ENCODE results near the gene CRIM1.

CRIM1 gene

GRCh38 chr2:36425608-36426355 lies 70.2 kb downstream of the CRIM1 start:
- no peak for DNase-seq (ENCODE audit: low read depth)

- no peak for DNase-seq (ENCODE audit: low read depth)
Observed at GRCh38 chr2:36427790-36428243, 72.2 kb downstream of the CRIM1 start.

GRCh38 chr2:36430549-36430948 lies 75.0 kb downstream of the CRIM1 start:
- DNase-seq (ENCODE audit: low read depth) = no peak

- DNase-seq (ENCODE audit: low read depth) = no peak
Observed at GRCh38 chr2:36432479-36432878, 76.9 kb downstream of the CRIM1 start.

GRCh38 chr2:36433311-36434217 lies 78.0 kb downstream of the CRIM1 start:
- no peak for DNase-seq (ENCODE audit: low read depth)

- no peak for DNase-seq (ENCODE audit: low read depth)
Observed at GRCh38 chr2:36438449-36438977, 82.9 kb downstream of the CRIM1 start.

GRCh38 chr2:36439084-36439483 lies 83.5 kb downstream of the CRIM1 start:
- no peak for DNase-seq (ENCODE audit: low read depth)

GRCh38 chr2:36441065-36441625 lies 85.6 kb downstream of the CRIM1 start:
- DNase-seq (ENCODE audit: low read depth) = no peak

- no peak for DNase-seq (ENCODE audit: low read depth)
Observed at GRCh38 chr2:36441816-36442215, 86.2 kb downstream of the CRIM1 start.

- DNase-seq (ENCODE audit: low read depth) = no peak
Observed at GRCh38 chr2:36444216-36444936, 88.8 kb downstream of the CRIM1 start.

GRCh38 chr2:36445185-36445866 lies 89.7 kb downstream of the CRIM1 start:
- DNase-seq (ENCODE audit: low read depth) = no peak

GRCh38 chr2:36446294-36446693 lies 90.7 kb downstream of the CRIM1 start:
- DNase-seq (ENCODE audit: low read depth) = no peak

GRCh38 chr2:36449213-36449612 lies 93.6 kb downstream of the CRIM1 start:
- DNase-seq (ENCODE audit: low read depth) = no peak

- DNase-seq (ENCODE audit: low read depth) = no peak
Observed at GRCh38 chr2:36449943-36450392, 94.4 kb downstream of the CRIM1 start.

GRCh38 chr2:36450466-36451196 lies 95.1 kb downstream of the CRIM1 start:
- no peak for DNase-seq (ENCODE audit: low read depth)

GRCh38 chr2:36451512-36451911 lies 95.9 kb downstream of the CRIM1 start:
- no peak for DNase-seq (ENCODE audit: low read depth)

- DNase-seq (ENCODE audit: low read depth) = no peak
Observed at GRCh38 chr2:36452260-36452659, 96.7 kb downstream of the CRIM1 start.

GRCh38 chr2:36453652-36454051 lies 98.1 kb downstream of the CRIM1 start:
- DNase-seq (ENCODE audit: low read depth) = no peak

GRCh38 chr2:36455011-36455410 lies 99.4 kb downstream of the CRIM1 start:
- DNase-seq (ENCODE audit: low read depth) = no peak

GRCh38 chr2:36455788-36456187 lies 100.2 kb downstream of the CRIM1 start:
- no peak for DNase-seq (ENCODE audit: low read depth)

All from stimulated activated CD4-positive, alpha-beta T cell treated with anti-CD3 and anti-CD28 coated beads, Interleukin-2, amount 100 ng/mL, for 4 hours (primary cell).